ENCODE data around the gene SALL1. TPM values are rescaled to one million over a fixed set of nuclear protein-coding genes. Genes with fewer than 3 reads are reported as not detected.

Gene SALL1
- polyA plus RNA-seq, 1 experiment = 5.4 TPM

GRCh38 chr16:51132490-51133115 lies 18.5 kb downstream of the SALL1 start:
- H3K4me3 ChIP-seq (ENCODE audit: low read depth, low read length) = no peak overlapping the region
- CTCF ChIA-PET = interaction anchor here (0.7 kb wide), 1 partner anchor 641 kb away, joined by 3 read pairs; no protein-coding TSS in a partner anchor
- peaks cover 8% of the 10 kb centered on the region for H3K36me3 ChIP-seq (ENCODE audit: control insufficient read depth, insufficient read depth, low read length)
- DNase-seq (ENCODE audit: low read depth) = no peak
- no peaks in the 10 kb centered on the region for H3K27me3 ChIP-seq (ENCODE audit: control insufficient read depth, insufficient read depth, low read length)
- no peak for TF ChIP-seq CTCF (IDR thresholded peaks at IDR 0.05; ENCODE audit: insufficient read depth, low read depth, low read length)
- POLR2A ChIA-PET = no interaction called here

GRCh38 chr16:51131619-51132018 lies 19.5 kb downstream of the SALL1 start:
- ChIA-PET CTCF (no interaction called here), POLR2A (no interaction called here)
- H3K36me3 ChIP-seq (ENCODE audit: control insufficient read depth, insufficient read depth, low read length) = 0 out of 2 replicates have a peak, but pooled peaks cover 2% of the 10 kb centered on the region
- no peak overlapping the region for H3K4me3 ChIP-seq (ENCODE audit: low read depth, low read length)
- no peaks in the 10 kb centered on the region for H3K27me3 ChIP-seq (ENCODE audit: control insufficient read depth, insufficient read depth, low read length)
- no peak for DNase-seq (ENCODE audit: low read depth)
- TF ChIP-seq CTCF (IDR thresholded peaks at IDR 0.05; ENCODE audit: insufficient read depth, low read depth, low read length) = no peak

- POLR2A ChIA-PET = no interaction called here
- H3K27me3 ChIP-seq (ENCODE audit: control insufficient read depth, insufficient read depth, low read length) = no peaks in the 10 kb centered on the region; the same call in 1 of the 2 replicates
- H3K4me3 ChIP-seq (ENCODE audit: low read depth, low read length) = no peak overlapping the region
- CTCF ChIA-PET = interaction anchor here (0.9 kb wide), 1 partner anchor 17 kb away, joined by 3 read pairs; no protein-coding TSS in a partner anchor
- no peak for DNase-seq (ENCODE audit: low read depth)
- H3K36me3 ChIP-seq (ENCODE audit: control insufficient read depth, insufficient read depth, low read length) = no peaks in the 10 kb centered on the region
- TF ChIP-seq CTCF (IDR thresholded peaks at IDR 0.05; ENCODE audit: insufficient read depth, low read depth, low read length) = no peak
These were observed 22.0 kb downstream of the SALL1 start for GRCh38 chr16:51129105-51129504.

GRCh38 chr16:51125992-51126391 lies 25.1 kb downstream of the SALL1 start:
- ChIA-PET CTCF (no interaction called here), POLR2A (no interaction called here)
- H3K4me3 ChIP-seq (ENCODE audit: low read depth, low read length) = no peak overlapping the region
- TF ChIP-seq CTCF (IDR thresholded peaks at IDR 0.05; ENCODE audit: insufficient read depth, low read depth, low read length) = no peak
- no peak for DNase-seq (ENCODE audit: low read depth)
- no peaks in the 10 kb centered on the region; the same call in 1 of the 2 replicates for H3K27me3 ChIP-seq (ENCODE audit: control insufficient read depth, insufficient read depth, low read length)
- no peaks in the 10 kb centered on the region for H3K36me3 ChIP-seq (ENCODE audit: control insufficient read depth, insufficient read depth, low read length)

GRCh38 chr16:51124896-51125295 lies 26.2 kb downstream of the SALL1 start:
- Histone ChIP-seq H3K36me3 (ENCODE audit: control insufficient read depth, insufficient read depth, low read length) (no peaks in the 10 kb centered on the region), H3K27me3 (ENCODE audit: control insufficient read depth, insufficient read depth, low read length) (no peaks in the 10 kb centered on the region; the same call in 1 of the 2 replicates), H3K4me3 (ENCODE audit: low read depth, low read length) (no peak overlapping the region)
- DNase-seq (ENCODE audit: low read depth) = no peak
- TF ChIP-seq CTCF (IDR thresholded peaks at IDR 0.05; ENCODE audit: insufficient read depth, low read depth, low read length) = no peak
- CTCF ChIA-PET = interaction anchor here (1.1 kb wide), 1 partner anchor 183 kb away, joined by 4 read pairs; no protein-coding TSS in a partner anchor
- POLR2A ChIA-PET = no interaction called here

All from BJ (cell line).